Neural progenitor cell (in vitro differentiated cells): ENCODE data around the gene AREG. TPM values are rescaled to one million over a fixed set of nuclear protein-coding genes. Genes with fewer than 3 reads are reported as not detected.
"Not testable (repeated sequence)": the region's sequence is repeated elsewhere in the genome, so short reads cannot be mapped to it uniquely, and the experiment has no call there.

Source experiments
- DNase-seq: peaks from one replicate; pipeline ENCODE4 v3.0.0-alpha.2; 2016; ENCODE audit warnings: low spot score
- H2AFZ ChIP-seq: fragments of 200-600 bp; sonication (generic); replicated peaks from 2 replicates; pipeline ENCODE4 v1.6.1; 2016; ENCODE audit warnings: antibody characterized with exemption
- H3F3A ChIP-seq: fragments of 200-600 bp; sonication (generic); 2 replicates; pipeline ENCODE4 v1.6.1; 2016; ENCODE audit warnings: antibody characterized with exemption, low read depth
- H3K27ac ChIP-seq: fragments of 200-600 bp; sonication (generic); 2 replicates; pipeline ENCODE4 v1.5.1; 2016; ENCODE audit warnings: mild to moderate bottlenecking
- H3K27me3 ChIP-seq: fragments of 200-600 bp; sonication (generic); 2 replicates; pipeline ENCODE4 v1.6.1; 2016; ENCODE audit warnings: mild to moderate bottlenecking, moderate library complexity
- H3K36me3 ChIP-seq: fragments of 200-600 bp; sonication (generic); 2 replicates; pipeline ENCODE4 v1.5.1; 2016
- H3K4me1 ChIP-seq: fragments of 200-600 bp; sonication (generic); 2 replicates; pipeline ENCODE4 v1.6.1; 2016; ENCODE audit warnings: mixed run types
- H3K4me2 ChIP-seq: fragments of 200-600 bp; sonication (generic); 2 replicates; pipeline ENCODE4 v1.6.1; 2016
- H3K4me3 ChIP-seq: fragments of 200-600 bp; sonication (generic); 2 replicates; pipeline ENCODE4 v1.5.1; 2016
- H3K79me2 ChIP-seq: fragments of 200-600 bp; sonication (generic); 2 replicates; pipeline ENCODE4 v1.6.1; 2016; ENCODE audit warnings: low read depth
- H3K9ac ChIP-seq: fragments of 200-600 bp; sonication (generic); 2 replicates; pipeline ENCODE4 v1.6.1; 2016
- H3K9me3 ChIP-seq: fragments of 200-600 bp; sonication (generic); 2 replicates; pipeline ENCODE4 v1.5.1; 2016; ENCODE audit warnings: low read depth
- H4K20me1 ChIP-seq: fragments of 200-600 bp; sonication (generic); 2 replicates; pipeline ENCODE4 v1.6.1; 2016; ENCODE audit warnings: low read depth
- H3K27ac Mint-ChIP-seq: 3 replicates; pipeline ENCODE4 v1.8.0; 2021; ENCODE audit warnings: mixed read lengths
- H3K27me3 Mint-ChIP-seq: 2 replicates; pipeline ENCODE4 v1.8.0; 2022; ENCODE audit warnings: low read depth, mild to moderate bottlenecking, inconsistent platforms, moderate library complexity, mixed read lengths; ENCODE audit not compliant: insufficient read depth
- H3K36me3 Mint-ChIP-seq: 3 replicates; pipeline ENCODE4 v1.8.0; 2021; ENCODE audit warnings: mixed read lengths
- H3K4me1 Mint-ChIP-seq: 3 replicates; pipeline ENCODE4 v1.8.0; 2021; ENCODE audit warnings: mixed read lengths
- H3K4me3 Mint-ChIP-seq: 3 replicates; pipeline ENCODE4 v1.8.0; 2021; ENCODE audit warnings: mild to moderate bottlenecking, moderate library complexity, mixed read lengths
- H3K9me3 Mint-ChIP-seq: 3 replicates; pipeline ENCODE4 v1.8.0; 2020; ENCODE audit warnings: mixed read lengths
- CTCF ChIP-seq: fragments of 200-600 bp; sonication (generic); IDR thresholded peaks from 2 replicates; pipeline ENCODE4 v1.5.1; 2017; ENCODE audit warnings: antibody characterized with exemption, mild to moderate bottlenecking
- EZH2 ChIP-seq: fragments of 200-600 bp; sonication (generic); IDR thresholded peaks from 2 replicates; pipeline ENCODE4 v1.6.1; 2017; ENCODE audit warnings: antibody characterized with exemption, mild to moderate bottlenecking, moderate library complexity
- EZH2phosphoT487 ChIP-seq: fragments of 200-600 bp; sonication (generic); IDR thresholded peaks from 2 replicates; pipeline ENCODE4 v1.6.1; 2017; ENCODE audit warnings: antibody characterized with exemption
- total RNA-seq: library from RNA; depleted of rRNA; stranded (reverse); fragments of >200 nt; gene quantifications from 2 replicates; pipeline ENCODE4 v1.2.3, GENCODE V29; 2015; ENCODE audit warnings: low replicate concordance

AREG gene
- total RNA-seq, result not detected in 2 replicates

- Histone ChIP-seq H3K4me1 (no peaks in the 10 kb centered on the region), H3K36me3 (no peaks in the 10 kb centered on the region), H3K9me3 (no peaks in the 10 kb centered on the region), H3K27ac (no peak within 1 kb of the TSS), H3K4me3 (peak within 1 kb of the TSS; percentile 52), H4K20me1 (no peaks in the 10 kb centered on the region), H2AFZ (peak within 1 kb of the TSS; percentile 87), H3K9ac (no peak within 1 kb of the TSS), H3K79me2 (no peaks in the 10 kb centered on the region), H3K27me3 (peaks cover 54% of the 10 kb centered on the region), H3K4me2 (peak within 1 kb of the TSS; percentile 81), H3F3A (no peaks in the 10 kb centered on the region)
- peak within 1 kb of the TSS; percentile 86 for H3K4me3 Mint-ChIP-seq
- H3K27me3 Mint-ChIP-seq, result peaks cover 8% of the 10 kb centered on the region
- H3K9me3 Mint-ChIP-seq, result no peaks in the 10 kb centered on the region
- TF ChIP-seq EZH2phosphoT487 (peak; percentile 48), CTCF (peak; percentile 64), EZH2 (peak; percentile 66)
- peak; percentile 78 for DNase-seq
- H3K27ac Mint-ChIP-seq, result no peak within 1 kb of the TSS
- no peaks in the 10 kb centered on the region for H3K36me3 Mint-ChIP-seq
- H3K4me1 Mint-ChIP-seq, result no peaks in the 10 kb centered on the region
Observed at GRCh38 chr4:74444891-74445642, at the start of gene AREG. Gene AREG, plus strand, starts transcription at chr4:74445136. Its CDS starts 210 bp downstream, at chr4:74445346.

- Mint-ChIP-seq H3K4me3 (no peak overlapping the region), H3K4me1 (peaks cover 2% of the 10 kb centered on the region), H3K9me3 (peaks cover 3% of the 10 kb centered on the region), H3K27ac (no peak overlapping the region), H3K27me3 (peaks cover 5% of the 10 kb centered on the region), H3K36me3 (no peaks in the 10 kb centered on the region)
- Histone ChIP-seq H3K36me3 (no peaks in the 10 kb centered on the region), H3K9me3 (no peaks in the 10 kb centered on the region), H3K27me3 (no peaks in the 10 kb centered on the region), H3K9ac (no peak overlapping the region), H2AFZ (no peak overlapping the region), H3K4me1 (no peaks in the 10 kb centered on the region), H4K20me1 (no peaks in the 10 kb centered on the region), H3F3A (no peaks in the 10 kb centered on the region), H3K4me2 (no peak overlapping the region), H3K4me3 (no peak overlapping the region), H3K27ac (no peak overlapping the region), H3K79me2 (no peaks in the 10 kb centered on the region)
- TF ChIP-seq EZH2 (no peak), CTCF (no peak), EZH2phosphoT487 (no peak)
- DNase-seq, result no peak
Observed at GRCh38 chr4:74395633-74396032, 49.3 kb upstream of the AREG start.

GRCh38 chr4:74397748-74398426 lies 47.0 kb upstream of the AREG start:
- Histone ChIP-seq H3K27me3 (no peaks in the 10 kb centered on the region), H3F3A (no peaks in the 10 kb centered on the region), H3K79me2 (no peaks in the 10 kb centered on the region), H3K4me1 (no peaks in the 10 kb centered on the region), H3K27ac (no peak overlapping the region), H3K9me3 (no peaks in the 10 kb centered on the region), H3K36me3 (no peaks in the 10 kb centered on the region), H3K4me2 (no peak overlapping the region), H2AFZ (no peak overlapping the region), H3K9ac (no peak overlapping the region), H4K20me1 (no peaks in the 10 kb centered on the region), H3K4me3 (no peak overlapping the region)
- TF ChIP-seq CTCF, result no peak
- no peak for TF ChIP-seq EZH2
- no peak for TF ChIP-seq EZH2phosphoT487
- H3K27ac Mint-ChIP-seq, result no peak overlapping the region
- no peak overlapping the region for H3K4me3 Mint-ChIP-seq
- no peaks in the 10 kb centered on the region for H3K36me3 Mint-ChIP-seq
- peaks cover 5% of the 10 kb centered on the region for H3K27me3 Mint-ChIP-seq
- DNase-seq, result no peak
- H3K4me1 Mint-ChIP-seq, result peaks cover 2% of the 10 kb centered on the region
- H3K9me3 Mint-ChIP-seq, result peaks cover 3% of the 10 kb centered on the region

- H2AFZ ChIP-seq, DNase-seq: not testable (repeated sequence)
Observed at GRCh38 chr4:74398894-74399589, 45.9 kb upstream of the AREG start.

More at GRCh38 chr4:74398894-74399589, 45.9 kb upstream of the AREG start:
- not testable (repeated sequence) for H3K4me3 Mint-ChIP-seq, H3K27ac Mint-ChIP-seq, H3K4me3 ChIP-seq, H3K79me2 ChIP-seq, H3K36me3 ChIP-seq, H3K4me1 ChIP-seq, H3K36me3 Mint-ChIP-seq, H3K4me1 Mint-ChIP-seq, H3K27ac ChIP-seq, H3K9ac ChIP-seq, H3K9me3 ChIP-seq, H3K9me3 Mint-ChIP-seq, H3F3A ChIP-seq, H3K27me3 Mint-ChIP-seq, H4K20me1 ChIP-seq, H3K27me3 ChIP-seq, H3K4me2 ChIP-seq
